HG02840 (cell line): ENCODE measurements around the gene NKAIN2.

Experiments
- ATAC-seq: cut with Tn5 transposase; IDR thresholded peaks from one replicate; pipeline ENCODE4 v1.9.1; 2021; ENCODE audit warnings: mild to moderate bottlenecking, moderate library complexity, moderate number of reproducible peaks; ENCODE audit not compliant: unreplicated experiment, low FRiP score

Gene NKAIN2

GRCh38 chr6:124633655-124634054 is 830.0 kb downstream of the NKAIN2 start:
- no peak for ATAC-seq

- ATAC-seq: no peak
These were observed 836.8 kb downstream of the NKAIN2 start for GRCh38 chr6:124640432-124640831.

DNA sequence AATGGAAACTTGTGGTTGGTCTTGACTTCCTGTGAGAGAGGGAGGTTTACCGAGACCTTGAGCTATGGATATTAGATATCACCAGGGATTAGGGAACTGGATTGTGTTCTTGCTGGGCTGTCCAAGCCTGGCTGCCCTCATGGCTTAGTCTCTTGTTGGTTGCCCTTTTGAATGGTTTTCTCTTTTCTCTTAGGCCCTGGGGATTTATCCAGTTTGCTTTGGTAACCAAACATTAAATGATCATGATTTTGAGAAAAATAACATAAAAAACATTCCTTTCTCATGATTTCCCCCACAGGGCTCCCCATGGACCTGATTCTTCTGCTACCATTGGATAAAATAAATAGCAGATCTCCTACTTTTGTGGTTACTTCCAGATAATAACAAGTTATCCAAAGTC is 852.2 kb downstream of the NKAIN2 start:
- no peak for ATAC-seq

DNA sequence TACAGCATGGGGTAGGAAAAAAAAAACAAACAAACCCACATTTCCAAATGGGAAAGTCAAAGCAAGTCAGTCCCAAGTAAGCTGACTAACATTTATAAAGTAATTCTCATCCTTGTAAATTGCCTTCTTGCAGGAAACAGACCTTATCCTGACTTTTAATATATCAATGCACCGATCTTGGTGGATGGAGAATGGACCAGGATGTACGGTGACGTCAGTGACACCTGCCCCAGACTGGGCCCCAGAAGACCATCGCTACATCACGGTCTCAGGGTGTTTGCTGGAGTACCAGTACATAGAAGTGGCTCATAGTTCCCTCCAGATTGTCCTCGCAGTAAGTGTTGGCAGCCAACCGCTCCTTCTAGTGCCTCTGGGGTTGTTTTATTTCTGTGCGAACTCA is 854.4 kb downstream of the NKAIN2 start:
- ATAC-seq: no peak

DNA sequence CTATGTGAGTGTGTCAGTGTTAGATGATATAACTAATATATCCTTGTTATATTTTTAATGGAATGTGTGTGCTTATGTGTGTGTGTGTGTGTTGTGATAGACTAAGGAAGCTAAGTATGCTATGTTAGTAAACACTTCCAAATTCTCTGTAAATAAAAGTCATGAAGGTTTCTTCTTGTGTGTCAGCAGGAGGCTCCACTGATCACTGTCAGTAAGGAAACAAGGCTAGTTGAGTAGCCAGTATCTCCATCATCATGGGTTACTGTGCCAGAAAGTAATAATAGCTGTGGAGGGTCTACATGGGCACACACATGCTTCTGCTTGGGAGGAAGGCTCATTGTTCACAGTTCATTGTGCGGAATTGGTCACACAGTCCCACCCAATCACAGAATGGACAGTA is 855.8 kb downstream of the NKAIN2 start:
- ATAC-seq: no peak

GRCh38 chr6:124660185-124660584 is 856.5 kb downstream of the NKAIN2 start:
- ATAC-seq: no peak

DNA sequence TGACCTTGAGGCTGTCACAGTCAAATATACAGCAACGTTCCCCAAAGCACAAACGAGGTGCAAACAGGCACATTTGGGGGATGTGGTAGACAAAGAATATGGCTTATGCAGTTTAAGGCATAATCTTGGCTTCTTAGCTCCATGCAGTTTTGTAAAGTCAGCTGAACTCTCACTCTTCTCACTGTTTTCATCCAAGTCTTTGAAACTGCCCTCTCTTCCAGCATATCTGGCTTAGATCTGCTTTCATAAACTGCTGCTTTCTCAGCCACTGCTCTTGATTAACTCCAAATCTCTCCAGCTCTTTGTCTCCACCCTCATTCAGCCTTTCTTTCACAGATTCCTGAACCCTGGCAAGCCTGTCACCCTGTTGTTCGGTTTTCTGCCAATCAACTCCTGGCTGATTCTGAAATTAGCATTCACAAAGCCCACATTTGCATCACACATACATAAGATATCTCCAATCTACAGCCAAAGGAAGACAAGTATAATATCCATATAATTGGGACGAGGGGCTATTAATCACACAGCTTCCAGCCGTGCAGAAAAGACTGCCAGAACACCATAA is 857.5 kb downstream of the NKAIN2 start:
- ATAC-seq: no peak

GRCh38 chr6:124668028-124668427 is 864.4 kb downstream of the NKAIN2 start:
- no peak for ATAC-seq

- no peak for ATAC-seq
These were observed 866.2 kb downstream of the NKAIN2 start for GRCh38 chr6:124669713-124670480.

DNA sequence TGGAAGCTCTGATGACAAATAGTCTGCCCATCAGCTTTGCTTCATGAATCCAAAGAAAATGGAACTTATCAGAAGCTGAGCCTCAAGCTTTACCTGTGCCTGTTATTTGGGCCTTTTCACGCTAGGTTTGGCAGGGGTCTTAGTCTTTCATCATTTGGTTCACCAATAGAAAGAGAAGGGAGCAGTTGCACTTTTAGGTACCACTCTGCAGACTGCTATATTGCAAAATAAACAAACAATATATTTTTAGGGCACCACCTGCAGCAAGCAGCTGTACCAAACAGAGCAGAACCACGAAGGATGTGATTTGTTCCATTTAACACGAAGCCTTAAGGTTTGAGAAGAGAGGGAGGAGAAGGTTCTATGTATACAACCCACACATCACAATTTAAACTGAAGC is 867.1 kb downstream of the NKAIN2 start:
- ATAC-seq: no peak

DNA sequence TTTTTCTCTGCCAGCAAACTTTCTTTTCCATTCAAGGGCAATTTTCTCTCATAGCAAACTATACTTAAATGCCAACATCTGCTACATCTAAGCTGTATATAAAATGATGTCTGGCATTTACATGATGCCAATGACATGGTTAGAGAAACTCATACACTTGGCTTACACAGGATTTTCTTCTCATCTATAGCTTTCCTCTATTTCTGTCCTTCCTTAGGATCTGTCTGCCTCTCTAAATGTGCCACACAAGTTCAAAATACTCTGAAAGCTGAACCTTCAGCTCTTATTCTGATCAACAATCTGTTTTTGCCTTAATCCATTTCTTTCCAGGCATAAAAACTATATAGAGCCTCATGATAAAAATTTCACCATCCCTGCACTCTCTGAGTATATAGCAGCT is 867.7 kb downstream of the NKAIN2 start:
- ATAC-seq: no peak

- ATAC-seq: no peak
These were observed 870.4 kb downstream of the NKAIN2 start for GRCh38 chr6:124674042-124674441.

- no peak for ATAC-seq
These were observed 872.4 kb downstream of the NKAIN2 start for GRCh38 chr6:124676033-124676432.

DNA sequence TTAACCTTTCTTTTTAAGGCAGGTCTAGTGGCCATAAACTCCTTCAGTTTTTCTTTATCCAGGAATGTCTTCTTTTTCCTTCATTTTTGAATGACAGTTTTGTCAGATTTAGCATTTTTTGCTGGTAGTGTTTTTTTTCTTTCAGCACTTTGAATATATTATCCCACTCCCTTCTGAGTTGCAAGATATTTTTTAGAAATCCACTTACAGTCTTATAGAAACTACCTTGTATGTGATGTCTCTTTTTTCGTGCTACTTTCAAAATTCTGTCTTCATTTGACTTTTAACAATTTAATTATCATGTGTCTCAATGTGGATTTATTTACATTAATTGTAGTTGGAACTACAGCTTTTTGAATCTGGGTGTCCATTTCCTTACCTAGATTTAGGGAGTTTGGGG is 874.2 kb downstream of the NKAIN2 start:
- ATAC-seq: no peak

- ATAC-seq: no peak
These were observed 875.7 kb downstream of the NKAIN2 start for GRCh38 chr6:124679387-124679786.

GRCh38 chr6:124682751-124683150 is 879.1 kb downstream of the NKAIN2 start:
- ATAC-seq: no peak

DNA sequence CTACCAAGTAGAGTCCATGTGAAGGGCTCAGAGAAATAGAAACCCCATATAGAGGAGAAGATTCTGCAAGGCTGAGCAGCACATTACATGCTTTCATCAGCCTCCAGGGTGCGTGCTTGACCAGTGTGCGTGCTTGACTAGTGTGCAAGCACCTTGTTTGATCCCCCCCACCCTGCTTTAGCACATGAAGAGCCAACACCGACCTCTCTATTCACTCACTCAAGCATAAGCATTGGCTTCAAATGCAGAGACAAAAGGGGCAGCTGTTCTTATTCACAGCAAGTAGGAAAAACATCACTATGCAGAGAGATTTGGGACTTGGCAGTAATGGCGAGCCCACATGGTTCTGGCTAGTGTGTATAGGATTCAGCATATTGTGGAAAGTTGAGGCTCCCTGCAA is 879.8 kb downstream of the NKAIN2 start:
- no peak for ATAC-seq

DNA sequence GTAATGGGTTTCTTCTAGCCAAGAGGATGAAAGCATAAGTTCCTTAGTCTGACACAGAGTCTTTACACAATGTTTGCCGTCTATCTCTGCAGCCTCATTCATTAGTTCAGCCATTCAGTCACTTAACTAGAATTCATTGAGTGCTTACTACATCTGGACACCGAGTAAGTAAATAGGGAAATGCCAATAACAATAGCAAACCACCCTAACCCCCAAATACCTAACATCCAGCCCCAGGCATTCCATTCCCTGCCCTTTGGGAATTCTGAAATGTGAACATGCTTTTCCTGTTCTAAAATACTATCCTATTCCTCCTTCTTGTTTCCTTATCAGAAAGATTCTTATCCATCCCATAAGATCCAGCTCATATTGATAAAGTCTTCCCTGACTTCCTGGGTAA is 881.0 kb downstream of the NKAIN2 start:
- ATAC-seq: no peak

DNA sequence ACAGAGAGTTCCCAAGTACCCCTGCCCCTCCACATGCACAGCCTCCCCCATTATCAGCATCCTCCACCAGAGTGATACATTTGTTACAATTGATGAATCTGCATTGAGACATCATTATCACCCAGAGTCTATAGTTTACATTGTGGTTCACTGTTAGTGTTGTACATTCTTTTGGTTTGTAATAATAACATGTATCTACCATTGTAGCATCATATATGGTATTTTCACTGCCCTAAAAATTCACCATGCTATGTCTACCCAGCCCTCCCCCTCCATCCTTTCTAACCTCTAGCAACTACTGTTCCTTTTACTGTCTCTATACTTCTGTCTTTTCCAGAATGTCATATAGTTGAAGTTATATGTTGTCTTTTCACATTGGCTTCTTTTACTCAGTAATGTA is 884.7 kb downstream of the NKAIN2 start:
- ATAC-seq: no peak

DNA sequence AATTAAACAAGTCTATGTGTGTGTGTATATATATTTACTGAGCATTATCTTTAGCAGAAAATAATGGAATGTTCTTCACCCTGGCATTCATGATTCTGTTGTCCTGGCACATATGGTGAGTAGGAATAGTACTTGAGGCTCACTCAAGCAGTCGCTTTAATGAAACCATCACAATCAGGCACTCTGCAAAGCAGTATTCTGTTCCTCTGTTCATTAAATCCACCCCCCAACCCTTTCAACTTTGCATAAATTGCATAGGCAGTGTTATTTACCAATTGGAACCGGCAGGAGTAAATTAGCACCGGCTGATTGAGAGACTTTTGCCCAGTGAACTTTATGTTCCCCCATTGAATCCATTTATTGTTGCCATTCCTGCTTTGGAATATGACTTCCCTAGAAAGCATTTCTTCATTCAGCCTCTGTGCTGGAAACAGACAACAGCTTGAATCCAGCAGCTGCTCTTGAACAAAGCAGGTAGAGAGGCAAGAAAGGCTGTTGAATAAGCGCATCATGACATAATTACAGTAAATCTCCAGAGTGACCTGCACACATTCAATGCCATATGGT is 890.6 kb downstream of the NKAIN2 start:
- ATAC-seq: no peak

DNA sequence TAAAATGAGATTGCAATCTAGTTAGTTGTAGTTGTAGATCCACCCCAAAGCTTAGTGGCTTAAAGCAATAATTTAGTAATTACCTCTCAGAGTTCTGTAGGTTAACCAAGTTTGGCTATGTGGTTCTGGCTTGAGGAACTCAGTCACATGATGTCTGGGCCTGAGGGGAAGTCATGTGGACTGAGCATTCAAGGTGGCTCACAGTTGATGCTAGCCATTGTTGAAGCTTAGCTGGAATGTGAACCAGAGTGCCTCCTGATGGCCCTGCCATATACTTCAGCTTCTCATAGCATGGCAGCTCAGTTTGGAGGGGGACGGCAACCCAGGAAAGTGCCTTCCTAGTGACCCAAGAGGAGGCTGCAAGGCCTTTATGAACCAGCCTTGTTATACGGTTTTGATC is 895.4 kb downstream of the NKAIN2 start:
- no peak for ATAC-seq

DNA sequence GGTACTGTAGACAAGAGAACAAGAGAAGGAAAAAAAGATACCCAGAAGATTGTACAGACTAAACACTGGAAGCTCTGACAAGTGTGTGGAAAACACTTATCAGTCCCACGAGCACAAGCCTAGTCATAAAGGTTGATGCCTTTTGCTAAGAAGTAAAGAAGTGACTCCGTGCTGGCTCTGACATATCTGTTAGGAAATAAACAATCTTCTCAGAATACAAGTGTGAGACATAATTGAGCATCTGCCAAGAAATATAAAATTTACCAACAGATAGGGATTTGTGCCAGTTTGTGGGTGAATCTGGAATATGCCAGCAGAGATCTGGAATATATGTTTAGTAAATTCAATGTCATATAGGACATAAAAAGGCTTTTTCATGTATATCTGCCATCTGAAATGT is 899.9 kb downstream of the NKAIN2 start:
- no peak for ATAC-seq
